ENCODE results near the gene STAC. TPM values are rescaled to one million over a fixed set of nuclear protein-coding genes. Genes with fewer than 3 reads are reported as not detected.

Gene STAC
- under 1 TPM; 0.26 to 0.27 TPM for total RNA-seq

GRCh38 chr3:36380221-36381031, at the start of gene STAC:
Gene STAC, plus strand, starts transcription at chr3:36380504. Its CDS starts 140 bp downstream, at chr3:36380644.
- Mint-ChIP-seq H3K27ac (no peak within 1 kb of the TSS), H3K36me3 (ENCODE audit: low read depth) (no peaks in the 10 kb centered on the region), H3K4me3 (peak within 1 kb of the TSS; percentile 55), H3K4me1 (peaks cover 5% of the 10 kb centered on the region), H3K9me3 (ENCODE audit: low read depth) (no peaks in the 10 kb centered on the region), H3K27me3 (peaks cover 32% of the 10 kb centered on the region)
- intact Hi-C loops (cut with DNase I, micrococcal nuclease) = no loop called here
- ChIA-PET POLR2A (no interaction called here), CTCF (no interaction called here)
- ATAC-seq (peak; percentile 80), DNase-seq (peak; percentile 39)

- Mint-ChIP-seq H3K4me1 (no peaks in the 10 kb centered on the region), H3K27me3 (no peaks in the 10 kb centered on the region), H3K4me3 (no peak overlapping the region), H3K36me3 (ENCODE audit: low read depth) (no peaks in the 10 kb centered on the region), H3K27ac (no peak overlapping the region), H3K9me3 (ENCODE audit: low read depth) (no peaks in the 10 kb centered on the region)
- no peak for DNase-seq
- intact Hi-C loops (cut with DNase I, micrococcal nuclease) = no loop called here
- POLR2A ChIA-PET = no interaction called here
- ATAC-seq = no peak
- CTCF ChIA-PET = no interaction called here
These were observed 48.2 kb upstream of the STAC start for GRCh38 chr3:36332139-36332538.

- no peak overlapping the region for H3K4me3 Mint-ChIP-seq
- H3K27me3 Mint-ChIP-seq = peaks cover 3% of the 10 kb centered on the region
- ChIA-PET CTCF (no interaction called here), POLR2A (no interaction called here)
- H3K27ac Mint-ChIP-seq = no peak overlapping the region
- DNase-seq (no peak), ATAC-seq (no peak)
- intact Hi-C loops (cut with DNase I, micrococcal nuclease) = no loop called here
- no peaks in the 10 kb centered on the region for H3K36me3 Mint-ChIP-seq (ENCODE audit: low read depth)
- no peaks in the 10 kb centered on the region for H3K4me1 Mint-ChIP-seq
- H3K9me3 Mint-ChIP-seq (ENCODE audit: low read depth) = no peaks in the 10 kb centered on the region
These were observed 18.1 kb upstream of the STAC start for GRCh38 chr3:36362216-36362615.

GRCh38 chr3:36362973-36363372, 17.3 kb upstream of the STAC start:
- DNase-seq (no peak), ATAC-seq (no peak)
- H3K4me3 Mint-ChIP-seq = no peak overlapping the region
- POLR2A ChIA-PET = no interaction called here
- no peaks in the 10 kb centered on the region for H3K9me3 Mint-ChIP-seq (ENCODE audit: low read depth)
- H3K27ac Mint-ChIP-seq = no peak overlapping the region
- CTCF ChIA-PET = no interaction called here
- H3K27me3 Mint-ChIP-seq = peaks cover 3% of the 10 kb centered on the region
- H3K4me1 Mint-ChIP-seq = no peaks in the 10 kb centered on the region
- no peaks in the 10 kb centered on the region for H3K36me3 Mint-ChIP-seq (ENCODE audit: low read depth)
- intact Hi-C loops (cut with DNase I, micrococcal nuclease) = no loop called here

- no peak for DNase-seq
- POLR2A ChIA-PET = no interaction called here
- Mint-ChIP-seq H3K4me3 (no peak overlapping the region), H3K36me3 (ENCODE audit: low read depth) (no peaks in the 10 kb centered on the region), H3K27ac (no peak overlapping the region), H3K27me3 (no peaks in the 10 kb centered on the region), H3K4me1 (no peaks in the 10 kb centered on the region), H3K9me3 (ENCODE audit: low read depth) (no peaks in the 10 kb centered on the region)
- ATAC-seq = no peak
- CTCF ChIA-PET = interaction anchor here (0.6 kb wide), 1 partner anchor 11 kb away, joined by 3 read pairs; no protein-coding TSS in a partner anchor
- intact Hi-C loops (cut with DNase I, micrococcal nuclease) = no loop called here
These were observed 16.0 kb upstream of the STAC start for GRCh38 chr3:36364260-36364659.

GRCh38 chr3:36365829-36366228, 14.5 kb upstream of the STAC start:
- ChIA-PET POLR2A (no interaction called here), CTCF (no interaction called here)
- H3K27ac Mint-ChIP-seq = no peak overlapping the region
- H3K27me3 Mint-ChIP-seq = no peaks in the 10 kb centered on the region
- no peaks in the 10 kb centered on the region for H3K9me3 Mint-ChIP-seq (ENCODE audit: low read depth)
- H3K36me3 Mint-ChIP-seq (ENCODE audit: low read depth) = no peaks in the 10 kb centered on the region
- intact Hi-C loops (cut with DNase I, micrococcal nuclease) = no loop called here
- H3K4me1 Mint-ChIP-seq = no peaks in the 10 kb centered on the region
- no peak overlapping the region for H3K4me3 Mint-ChIP-seq
- DNase-seq (no peak), ATAC-seq (no peak)

- ChIA-PET CTCF (no interaction called here), POLR2A (no interaction called here)
- no peak for DNase-seq
- H3K4me1 Mint-ChIP-seq = no peaks in the 10 kb centered on the region
- intact Hi-C loops (cut with DNase I, micrococcal nuclease) = no loop called here
- H3K9me3 Mint-ChIP-seq (ENCODE audit: low read depth) = no peaks in the 10 kb centered on the region
- no peak overlapping the region for H3K4me3 Mint-ChIP-seq
- no peak overlapping the region for H3K27ac Mint-ChIP-seq
- ATAC-seq = no peak
- H3K36me3 Mint-ChIP-seq (ENCODE audit: low read depth) = no peaks in the 10 kb centered on the region
- no peaks in the 10 kb centered on the region for H3K27me3 Mint-ChIP-seq
These were observed 14.0 kb upstream of the STAC start for GRCh38 chr3:36366308-36366707.

GRCh38 chr3:36367912-36368573, 12.3 kb upstream of the STAC start:
- intact Hi-C loops (cut with DNase I, micrococcal nuclease) = no loop called here
- Mint-ChIP-seq H3K27me3 (no peaks in the 10 kb centered on the region), H3K27ac (no peak overlapping the region), H3K4me3 (no peak overlapping the region), H3K36me3 (ENCODE audit: low read depth) (no peaks in the 10 kb centered on the region), H3K4me1 (no peaks in the 10 kb centered on the region), H3K9me3 (ENCODE audit: low read depth) (no peaks in the 10 kb centered on the region)
- ChIA-PET POLR2A (no interaction called here), CTCF (interaction anchor here (0.6 kb wide), 1 partner anchor 1676 kb away, joined by 3 read pairs; no protein-coding TSS in a partner anchor)
- no peak for DNase-seq
- no peak for ATAC-seq

- ChIA-PET POLR2A (no interaction called here), CTCF (no interaction called here)
- Mint-ChIP-seq H3K9me3 (ENCODE audit: low read depth) (no peaks in the 10 kb centered on the region), H3K27ac (no peak overlapping the region), H3K36me3 (ENCODE audit: low read depth) (no peaks in the 10 kb centered on the region), H3K4me3 (no peak overlapping the region), H3K4me1 (no peaks in the 10 kb centered on the region), H3K27me3 (peaks cover 5% of the 10 kb centered on the region)
- intact Hi-C loops (cut with DNase I, micrococcal nuclease) = no loop called here
- DNase-seq = no peak
- no peak for ATAC-seq
These were observed 7.8 kb upstream of the STAC start for GRCh38 chr3:36372534-36372935.

- no peak for ATAC-seq
- Mint-ChIP-seq H3K27ac (no peak overlapping the region), H3K4me1 (no peaks in the 10 kb centered on the region), H3K27me3 (peaks cover 7% of the 10 kb centered on the region), H3K36me3 (ENCODE audit: low read depth) (no peaks in the 10 kb centered on the region), H3K9me3 (ENCODE audit: low read depth) (no peaks in the 10 kb centered on the region), H3K4me3 (no peak overlapping the region)
- DNase-seq = no peak
- POLR2A ChIA-PET = no interaction called here
- CTCF ChIA-PET = interaction anchor here (0.6 kb wide), 1 partner anchor 78 kb away, joined by 5 read pairs; no protein-coding TSS in a partner anchor
- intact Hi-C loops (cut with DNase I, micrococcal nuclease) = no loop called here
These were observed 7.2 kb upstream of the STAC start for GRCh38 chr3:36373084-36373483.

- H3K9me3 Mint-ChIP-seq (ENCODE audit: low read depth) = no peaks in the 10 kb centered on the region
- DNase-seq (no peak), ATAC-seq (no peak)
- H3K27me3 Mint-ChIP-seq = peaks cover 8% of the 10 kb centered on the region
- POLR2A ChIA-PET = no interaction called here
- no peaks in the 10 kb centered on the region for H3K36me3 Mint-ChIP-seq (ENCODE audit: low read depth)
- CTCF ChIA-PET = interaction anchor here (0.6 kb wide), 1 partner anchor 78 kb away, joined by 5 read pairs; no protein-coding TSS in a partner anchor
- H3K27ac Mint-ChIP-seq = no peak overlapping the region
- no peaks in the 10 kb centered on the region for H3K4me1 Mint-ChIP-seq
- intact Hi-C loops (cut with DNase I, micrococcal nuclease) = no loop called here
- H3K4me3 Mint-ChIP-seq = no peak overlapping the region
These were observed 6.6 kb upstream of the STAC start for GRCh38 chr3:36373666-36374065.

GRCh38 chr3:36379872-36380220, 458 bp upstream of the STAC start:
- peaks cover 32% of the 10 kb centered on the region for H3K27me3 Mint-ChIP-seq
- no peaks in the 10 kb centered on the region for H3K36me3 Mint-ChIP-seq (ENCODE audit: low read depth)
- H3K27ac Mint-ChIP-seq = no peak overlapping the region
- no peak overlapping the region for H3K4me3 Mint-ChIP-seq
- H3K9me3 Mint-ChIP-seq (ENCODE audit: low read depth) = no peaks in the 10 kb centered on the region
- DNase-seq (no peak), ATAC-seq (no peak)
- peaks cover 5% of the 10 kb centered on the region for H3K4me1 Mint-ChIP-seq
- intact Hi-C loops (cut with DNase I, micrococcal nuclease) = no loop called here
- ChIA-PET CTCF (no interaction called here), POLR2A (no interaction called here)
